Immature natural killer cell (primary cell): Measurements from ENCODE around the gene PHACTR1. TPM values are rescaled to one million over a fixed set of nuclear protein-coding genes. Genes with fewer than 3 reads are reported as not detected.

Source experiments
- DNase-seq, 3 donors: peaks; one replicate each; pipeline ENCODE4 v3.0.0; 2022; ENCODE audit warnings: mixed read lengths in 1 of 3
- H3K27ac Mint-ChIP-seq, 6 donors: one replicate each; pipeline ENCODE4 v1.8.0; 2020; ENCODE audit warnings: mixed read lengths in 6 of 6, mild to moderate bottlenecking in 5 of 6, inconsistent platforms in 4 of 6, moderate library complexity in 3 of 6
- H3K27me3 Mint-ChIP-seq, 3 donors: one replicate each; pipeline ENCODE4 v1.8.0; 2020 to 2021; ENCODE audit warnings: low read depth in 3 of 3, mild to moderate bottlenecking in 3 of 3, mixed read lengths in 3 of 3, moderate library complexity in 3 of 3, inconsistent platforms in 1 of 3
- H3K36me3 Mint-ChIP-seq, 3 donors: one replicate each; pipeline ENCODE4 v1.8.0; 2020; ENCODE audit warnings: mixed read lengths in 3 of 3, inconsistent platforms in 2 of 3, mild to moderate bottlenecking in 2 of 3
- H3K4me1 Mint-ChIP-seq, 2 donors: one replicate each; pipeline ENCODE4 v1.8.0; 2020; ENCODE audit warnings: inconsistent platforms in 2 of 2, mild to moderate bottlenecking in 2 of 2, mixed read lengths in 2 of 2, moderate library complexity in 1 of 2
- H3K4me3 Mint-ChIP-seq, 5 donors: one replicate each; pipeline ENCODE4 v1.8.0; 2020; ENCODE audit warnings: mild to moderate bottlenecking in 5 of 5, mixed read lengths in 5 of 5, inconsistent platforms in 3 of 5, moderate library complexity in 3 of 5
- H3K9me3 Mint-ChIP-seq, 6 donors: one replicate each; pipeline ENCODE4 v1.8.0; 2020; ENCODE audit warnings: mild to moderate bottlenecking in 6 of 6, mixed read lengths in 6 of 6, inconsistent platforms in 4 of 6, moderate library complexity in 3 of 6
- polyA plus RNA-seq, 3 donors: library from polyadenylated mRNA; unstranded; fragments of 300-500 nt; fragmentation: Illumina TruSeq; gene quantifications; one replicate each; pipeline ENCODE4 v1.2.3, GENCODE V29; 2021

Gene PHACTR1
- polyA plus RNA-seq, 3 donors from 2014 or later = 0.41 to 1.1 (median 0.43) TPM

GRCh38 chr6:13184547-13184946 lies 468.0 kb downstream of the PHACTR1 start:
- Mint-ChIP-seq H3K27me3 (peaks cover 2 to 9% (median 3%) of the 10 kb centered on the region in 3 donors), H3K36me3 (no peaks in the 10 kb centered on the region), H3K4me1 (no peaks in the 10 kb centered on the region), H3K4me3 (no peak overlapping the region), H3K9me3 (no peaks in the 10 kb centered on the region), H3K27ac (no peak overlapping the region)
- no peak for DNase-seq

GRCh38 chr6:13186861-13187260 lies 470.3 kb downstream of the PHACTR1 start:
- DNase-seq = no peak
- H3K27me3 Mint-ChIP-seq = peaks cover 2 to 15% (median 6%) of the 10 kb centered on the region in 3 donors
- H3K36me3 Mint-ChIP-seq = no peaks in the 10 kb centered on the region
- no peak overlapping the region for H3K4me3 Mint-ChIP-seq
- no peaks in the 10 kb centered on the region for H3K4me1 Mint-ChIP-seq
- no peaks in the 10 kb centered on the region for H3K9me3 Mint-ChIP-seq
- no peak overlapping the region for H3K27ac Mint-ChIP-seq

GRCh38 chr6:13187692-13188091 lies 471.1 kb downstream of the PHACTR1 start:
- H3K36me3 Mint-ChIP-seq = no peaks in the 10 kb centered on the region
- H3K4me3 Mint-ChIP-seq = no peak overlapping the region
- DNase-seq = no peak
- no peaks in the 10 kb centered on the region for H3K4me1 Mint-ChIP-seq
- no peak overlapping the region for H3K27ac Mint-ChIP-seq
- peaks cover 2 to 15% (median 6%) of the 10 kb centered on the region in 3 donors for H3K27me3 Mint-ChIP-seq
- no peaks in the 10 kb centered on the region for H3K9me3 Mint-ChIP-seq

GRCh38 chr6:13188306-13188705 lies 471.7 kb downstream of the PHACTR1 start:
- Mint-ChIP-seq H3K27me3 (peaks cover 2 to 15% (median 6%) of the 10 kb centered on the region in 3 donors), H3K9me3 (no peaks in the 10 kb centered on the region), H3K27ac (no peak overlapping the region), H3K4me3 (no peak overlapping the region), H3K4me1 (no peaks in the 10 kb centered on the region), H3K36me3 (no peaks in the 10 kb centered on the region)
- no peak for DNase-seq

DNA sequence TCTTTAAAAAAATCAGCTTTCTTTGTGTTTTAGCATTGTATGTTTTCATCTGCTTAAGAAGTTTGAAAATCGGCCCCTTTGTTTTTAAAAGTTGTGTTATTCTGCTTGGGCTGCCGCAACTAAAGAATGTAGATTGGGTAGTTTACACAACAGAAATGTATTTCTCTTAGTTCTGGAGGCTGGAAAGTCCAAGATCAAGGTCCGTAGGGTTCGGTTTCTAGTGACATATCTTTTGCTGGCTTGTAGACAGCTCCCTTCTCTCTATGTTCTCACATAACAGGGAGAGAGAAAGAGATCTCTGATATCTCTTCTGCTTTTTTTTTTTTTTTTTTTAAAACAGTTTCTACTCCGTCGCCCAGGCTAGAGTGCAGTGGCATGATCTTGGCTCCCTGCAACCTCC lies 473.1 kb downstream of the PHACTR1 start:
- H3K36me3 Mint-ChIP-seq = no peaks in the 10 kb centered on the region
- H3K9me3 Mint-ChIP-seq = no peaks in the 10 kb centered on the region
- H3K27ac Mint-ChIP-seq = no peak overlapping the region
- H3K4me3 Mint-ChIP-seq = no peak overlapping the region
- peaks cover 0 to 13% (median 6%) of the 10 kb centered on the region in 3 donors for H3K27me3 Mint-ChIP-seq
- DNase-seq = no peak
- no peaks in the 10 kb centered on the region for H3K4me1 Mint-ChIP-seq

DNA sequence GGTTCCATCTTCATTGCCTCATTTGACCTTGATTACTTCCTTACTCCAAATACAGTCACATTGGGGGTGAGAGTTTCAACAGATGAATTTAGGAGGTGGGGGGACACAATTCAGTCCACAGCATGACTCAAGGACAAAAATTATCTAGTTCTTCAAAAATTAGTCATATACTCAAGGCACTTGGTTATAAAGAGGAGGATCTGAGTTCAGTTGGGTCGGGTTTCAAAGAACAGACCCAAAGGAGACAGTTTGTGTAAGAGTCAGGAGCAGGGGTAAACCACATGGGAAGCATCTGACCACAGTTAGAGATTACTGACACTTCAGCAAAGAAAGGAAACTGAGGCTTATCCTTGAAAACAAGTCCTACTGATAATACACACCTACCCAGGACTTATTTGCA lies 473.8 kb downstream of the PHACTR1 start:
- H3K9me3 Mint-ChIP-seq = no peaks in the 10 kb centered on the region
- no peak for DNase-seq
- no peaks in the 10 kb centered on the region for H3K4me1 Mint-ChIP-seq
- no peak overlapping the region for H3K27ac Mint-ChIP-seq
- H3K4me3 Mint-ChIP-seq = no peak overlapping the region
- peaks cover 0 to 8% (median 6%) of the 10 kb centered on the region in 3 donors for H3K27me3 Mint-ChIP-seq
- no peaks in the 10 kb centered on the region for H3K36me3 Mint-ChIP-seq

- H3K4me3 Mint-ChIP-seq = no peak overlapping the region
- H3K27ac Mint-ChIP-seq = no peak overlapping the region
- no peaks in the 10 kb centered on the region for H3K4me1 Mint-ChIP-seq
- no peaks in the 10 kb centered on the region for H3K36me3 Mint-ChIP-seq
- no peak for DNase-seq
- H3K9me3 Mint-ChIP-seq = no peaks in the 10 kb centered on the region
- H3K27me3 Mint-ChIP-seq = peaks cover 0 to 8% (median 6%) of the 10 kb centered on the region in 3 donors
Observed at GRCh38 chr6:13191461-13191860, 474.9 kb downstream of the PHACTR1 start.

DNA sequence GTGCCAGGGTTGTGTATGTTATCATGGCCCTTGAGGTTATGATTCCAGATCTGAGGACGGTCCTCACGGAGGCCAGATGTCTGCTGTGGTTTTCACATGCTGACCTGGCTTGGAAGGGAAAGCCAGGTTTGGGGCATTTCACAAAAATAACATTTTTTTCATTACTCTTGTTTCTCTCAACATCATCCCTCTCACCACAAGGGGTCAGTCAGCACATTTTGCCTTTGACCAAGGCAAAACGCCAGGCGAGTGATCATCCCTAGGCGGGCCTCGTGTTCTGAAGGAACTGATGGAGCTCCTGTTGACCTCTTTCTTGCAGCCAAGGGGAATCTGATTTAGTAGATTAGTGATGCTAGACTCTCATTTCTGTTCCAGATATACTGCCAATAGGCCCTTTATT lies 478.3 kb downstream of the PHACTR1 start:
- no peaks in the 10 kb centered on the region for H3K4me1 Mint-ChIP-seq
- no peaks in the 10 kb centered on the region for H3K9me3 Mint-ChIP-seq
- H3K36me3 Mint-ChIP-seq = no peaks in the 10 kb centered on the region
- H3K27me3 Mint-ChIP-seq = peaks cover 0 to 11% (median 6%) of the 10 kb centered on the region in 3 donors
- peak; percentile 2 to 10 (median 4) for DNase-seq
- no peak overlapping the region for H3K4me3 Mint-ChIP-seq
- H3K27ac Mint-ChIP-seq = no peak overlapping the region

GRCh38 chr6:13195803-13196202 lies 479.2 kb downstream of the PHACTR1 start:
- no peaks in the 10 kb centered on the region for H3K4me1 Mint-ChIP-seq
- no peaks in the 10 kb centered on the region for H3K9me3 Mint-ChIP-seq
- H3K27me3 Mint-ChIP-seq = peaks cover 0 to 8% (median 6%) of the 10 kb centered on the region in 3 donors
- no peak overlapping the region for H3K4me3 Mint-ChIP-seq
- DNase-seq = no peak
- no peaks in the 10 kb centered on the region for H3K36me3 Mint-ChIP-seq
- no peak overlapping the region for H3K27ac Mint-ChIP-seq

GRCh38 chr6:13198168-13198567 lies 481.6 kb downstream of the PHACTR1 start:
- no peak overlapping the region for H3K4me3 Mint-ChIP-seq
- H3K9me3 Mint-ChIP-seq = no peaks in the 10 kb centered on the region
- peaks cover 0 to 2% (median 0%) of the 10 kb centered on the region in 3 donors for H3K27me3 Mint-ChIP-seq
- no peaks in the 10 kb centered on the region for H3K36me3 Mint-ChIP-seq
- no peak overlapping the region for H3K27ac Mint-ChIP-seq
- no peaks in the 10 kb centered on the region for H3K4me1 Mint-ChIP-seq
- no peak for DNase-seq

- Mint-ChIP-seq H3K4me3 (no peak overlapping the region), H3K9me3 (no peaks in the 10 kb centered on the region), H3K36me3 (no peaks in the 10 kb centered on the region), H3K4me1 (no peaks in the 10 kb centered on the region), H3K27me3 (peaks cover 0 to 4% (median 3%) of the 10 kb centered on the region in 3 donors), H3K27ac (no peak overlapping the region)
- no peak for DNase-seq
Observed at GRCh38 chr6:13201336-13201735, 484.8 kb downstream of the PHACTR1 start.

GRCh38 chr6:13203145-13203544 lies 486.6 kb downstream of the PHACTR1 start:
- Mint-ChIP-seq H3K4me1 (no peaks in the 10 kb centered on the region), H3K27ac (no peak overlapping the region), H3K4me3 (no peak overlapping the region), H3K36me3 (no peaks in the 10 kb centered on the region), H3K9me3 (no peaks in the 10 kb centered on the region), H3K27me3 (peaks cover 0 to 3% (median 2%) of the 10 kb centered on the region in 3 donors)
- DNase-seq = no peak

GRCh38 chr6:13205106-13205505 lies 488.5 kb downstream of the PHACTR1 start:
- Mint-ChIP-seq H3K36me3 (no peaks in the 10 kb centered on the region), H3K27ac (no peak overlapping the region), H3K4me3 (no peak overlapping the region), H3K9me3 (no peaks in the 10 kb centered on the region), H3K4me1 (no peaks in the 10 kb centered on the region), H3K27me3 (peaks cover 0 to 3% (median 2%) of the 10 kb centered on the region in 3 donors)
- DNase-seq = no peak

DNA sequence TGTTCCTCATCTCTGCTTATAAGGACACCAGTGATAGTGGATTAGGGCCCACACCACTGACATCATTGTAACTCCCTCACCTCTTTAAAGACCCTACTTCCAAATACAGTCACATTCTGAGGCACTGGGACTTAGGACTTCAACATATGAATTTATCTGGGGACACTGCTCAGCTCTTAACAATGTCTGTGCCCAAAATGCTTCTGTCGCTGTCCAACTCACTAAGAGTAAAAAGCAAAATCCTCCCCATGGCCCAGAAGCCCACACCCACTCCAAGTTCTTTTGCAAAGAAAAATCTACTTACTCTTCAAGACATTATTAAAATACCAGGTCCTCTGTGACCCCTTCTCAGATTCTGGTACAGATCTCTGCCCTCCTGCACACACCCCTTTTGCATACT lies 495.5 kb downstream of the PHACTR1 start:
- DNase-seq = no peak
- no peaks in the 10 kb centered on the region for H3K9me3 Mint-ChIP-seq
- H3K27me3 Mint-ChIP-seq = peaks cover 0 to 12% (median 2%) of the 10 kb centered on the region in 3 donors
- H3K36me3 Mint-ChIP-seq = no peaks in the 10 kb centered on the region
- H3K4me3 Mint-ChIP-seq = no peak overlapping the region
- H3K27ac Mint-ChIP-seq = no peak overlapping the region
- no peaks in the 10 kb centered on the region for H3K4me1 Mint-ChIP-seq

DNA sequence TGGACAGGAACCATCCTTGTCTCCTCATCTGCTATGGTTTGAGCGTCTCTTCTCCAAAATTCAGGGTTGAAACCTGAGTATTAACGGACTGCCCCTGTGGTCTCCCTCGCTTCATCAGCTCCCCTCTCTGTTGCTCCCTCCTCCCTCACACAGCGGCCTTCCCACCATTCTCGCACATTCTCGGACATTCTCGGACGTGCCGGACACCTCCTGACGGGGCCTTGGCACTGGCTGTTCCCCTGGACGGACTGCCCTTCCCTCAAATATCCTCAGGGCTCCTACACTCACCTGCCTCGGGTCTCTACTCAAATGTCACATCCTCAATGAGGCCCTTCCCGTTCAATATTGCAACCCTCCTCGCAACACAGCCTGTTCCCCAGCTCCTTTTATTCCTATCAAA lies 496.0 kb downstream of the PHACTR1 start:
- H3K4me1 Mint-ChIP-seq = no peaks in the 10 kb centered on the region
- H3K27me3 Mint-ChIP-seq = peaks cover 0 to 12% (median 2%) of the 10 kb centered on the region in 3 donors
- no peak overlapping the region for H3K4me3 Mint-ChIP-seq
- H3K27ac Mint-ChIP-seq = no peak overlapping the region
- H3K36me3 Mint-ChIP-seq = no peaks in the 10 kb centered on the region
- no peaks in the 10 kb centered on the region for H3K9me3 Mint-ChIP-seq
- DNase-seq = no peak
